ENCODE data around the gene LIG3.

DNA sequence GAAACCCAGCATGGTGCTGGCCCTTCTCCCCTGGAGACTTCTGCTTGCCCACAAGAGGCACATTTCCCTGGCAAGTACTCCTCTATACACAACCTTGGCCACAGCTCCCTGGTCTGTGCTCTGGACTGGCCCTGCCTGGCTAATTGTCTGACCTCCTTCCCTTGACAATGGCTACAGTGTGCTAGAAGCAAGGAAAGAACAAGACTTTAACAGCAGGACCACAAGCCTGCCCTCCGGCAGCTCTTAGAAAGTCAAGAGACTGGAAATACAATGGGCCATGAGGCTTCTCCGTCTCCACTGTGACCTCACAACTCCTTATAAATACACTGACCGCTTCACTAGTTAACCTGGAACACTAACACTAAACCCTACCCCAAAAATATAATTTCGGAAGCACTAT is 36.7 kb downstream of the LIG3 start:
- TF ChIP-seq, protein P1, sequence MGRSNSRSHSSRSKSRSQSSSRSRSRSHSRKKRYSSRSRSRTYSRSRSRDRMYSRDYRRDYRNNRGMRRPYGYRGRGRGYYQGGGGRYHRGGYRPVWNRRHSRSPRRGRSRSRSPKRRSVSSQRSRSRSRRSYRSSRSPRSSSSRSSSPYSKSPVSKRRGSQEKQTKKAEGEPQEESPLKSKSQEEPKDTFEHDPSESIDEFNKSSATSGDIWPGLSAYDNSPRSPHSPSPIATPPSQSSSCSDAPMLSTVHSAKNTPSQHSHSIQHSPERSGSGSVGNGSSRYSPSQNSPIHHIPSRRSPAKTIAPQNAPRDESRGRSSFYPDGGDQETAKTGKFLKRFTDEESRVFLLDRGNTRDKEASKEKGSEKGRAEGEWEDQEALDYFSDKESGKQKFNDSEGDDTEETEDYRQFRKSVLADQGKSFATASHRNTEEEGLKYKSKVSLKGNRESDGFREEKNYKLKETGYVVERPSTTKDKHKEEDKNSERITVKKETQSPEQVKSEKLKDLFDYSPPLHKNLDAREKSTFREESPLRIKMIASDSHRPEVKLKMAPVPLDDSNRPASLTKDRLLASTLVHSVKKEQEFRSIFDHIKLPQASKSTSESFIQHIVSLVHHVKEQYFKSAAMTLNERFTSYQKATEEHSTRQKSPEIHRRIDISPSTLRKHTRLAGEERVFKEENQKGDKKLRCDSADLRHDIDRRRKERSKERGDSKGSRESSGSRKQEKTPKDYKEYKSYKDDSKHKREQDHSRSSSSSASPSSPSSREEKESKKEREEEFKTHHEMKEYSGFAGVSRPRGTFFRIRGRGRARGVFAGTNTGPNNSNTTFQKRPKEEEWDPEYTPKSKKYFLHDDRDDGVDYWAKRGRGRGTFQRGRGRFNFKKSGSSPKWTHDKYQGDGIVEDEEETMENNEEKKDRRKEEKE (IDR thresholded peaks at IDR 0.05): no peak
- TF ChIP-seq RAD21 (CRISPR knock-in tag; IDR thresholded peaks at IDR 0.05) (no peak), ZNF251 (CRISPR knock-in tag; IDR thresholded peaks at IDR 0.05) (no peak), ZFX (CRISPR knock-in tag; IDR thresholded peaks at IDR 0.05; ENCODE audit: low read depth) (no peak), SMYD3 (CRISPR knock-in tag; IDR thresholded peaks at IDR 0.05) (no peak), ZNF136 (CRISPR knock-in tag; IDR thresholded peaks at IDR 0.05; ENCODE audit: low read depth) (no peak), MYC (CRISPR knock-in tag; IDR thresholded peaks at IDR 0.05; ENCODE audit: borderline replicate concordance) (no peak), YY1 (IDR thresholded peaks at IDR 0.05; ENCODE audit: insufficient read depth, insufficient replicate concordance, low read depth, low read length) (no peak)
- TF ChIP-seq, protein P2, sequence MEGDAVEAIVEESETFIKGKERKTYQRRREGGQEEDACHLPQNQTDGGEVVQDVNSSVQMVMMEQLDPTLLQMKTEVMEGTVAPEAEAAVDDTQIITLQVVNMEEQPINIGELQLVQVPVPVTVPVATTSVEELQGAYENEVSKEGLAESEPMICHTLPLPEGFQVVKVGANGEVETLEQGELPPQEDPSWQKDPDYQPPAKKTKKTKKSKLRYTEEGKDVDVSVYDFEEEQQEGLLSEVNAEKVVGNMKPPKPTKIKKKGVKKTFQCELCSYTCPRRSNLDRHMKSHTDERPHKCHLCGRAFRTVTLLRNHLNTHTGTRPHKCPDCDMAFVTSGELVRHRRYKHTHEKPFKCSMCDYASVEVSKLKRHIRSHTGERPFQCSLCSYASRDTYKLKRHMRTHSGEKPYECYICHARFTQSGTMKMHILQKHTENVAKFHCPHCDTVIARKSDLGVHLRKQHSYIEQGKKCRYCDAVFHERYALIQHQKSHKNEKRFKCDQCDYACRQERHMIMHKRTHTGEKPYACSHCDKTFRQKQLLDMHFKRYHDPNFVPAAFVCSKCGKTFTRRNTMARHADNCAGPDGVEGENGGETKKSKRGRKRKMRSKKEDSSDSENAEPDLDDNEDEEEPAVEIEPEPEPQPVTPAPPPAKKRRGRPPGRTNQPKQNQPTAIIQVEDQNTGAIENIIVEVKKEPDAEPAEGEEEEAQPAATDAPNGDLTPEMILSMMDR (CRISPR knock-in tag; IDR thresholded peaks at IDR 0.05): no peak
- TF ChIP-seq, protein P3, sequence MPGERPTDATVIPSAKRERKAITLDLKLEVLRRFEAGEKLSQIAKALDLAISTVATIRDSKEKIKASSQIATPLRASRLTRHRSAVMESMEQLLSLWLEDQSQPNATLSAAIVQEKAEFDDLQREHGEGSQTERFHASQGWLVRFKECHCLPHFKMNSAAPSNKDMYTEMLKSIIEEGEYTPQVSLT (CRISPR knock-in tag; IDR thresholded peaks at IDR 0.05; ENCODE audit: borderline replicate concordance, low read depth): no peak

Data from HepG2 (cell line).